WTC11 (cell line): ENCODE results near the gene LGR4.

Source experiments
- CREM ChIP-seq: sonication (generic); formaldehyde crosslinking; IDR thresholded peaks from 2 replicates; pipeline ENCODE4 v1.8.1; 2022; ENCODE audit warnings: mild to moderate bottlenecking, missing genetic modification reagents, moderate library complexity
- CTCF ChIP-seq: fragments of 200-600 bp; IDR thresholded peaks from 2 replicates; pipeline ENCODE4 v1.8.0; 2022; ENCODE audit warnings: antibody characterized with exemption
- ETV6 ChIP-seq: sonication (generic); formaldehyde crosslinking; IDR thresholded peaks from 2 replicates; pipeline ENCODE4 v1.8.1; 2022; ENCODE audit warnings: mild to moderate bottlenecking, missing genetic modification reagents
- FOXJ3 ChIP-seq: sonication (generic); formaldehyde crosslinking; IDR thresholded peaks from 2 replicates; pipeline ENCODE4 v1.9.0; 2021; ENCODE audit warnings: missing genetic modification reagents, mild to moderate bottlenecking, borderline replicate concordance
- NFYB ChIP-seq: sonication (generic); formaldehyde crosslinking; conservative IDR thresholded peaks from 2 replicates; pipeline ENCODE4 v1.8.0; 2022; ENCODE audit warnings: low read depth, missing genetic modification reagents
- RELA ChIP-seq: sonication (generic); formaldehyde crosslinking; IDR thresholded peaks from 2 replicates; pipeline ENCODE4 v1.8.1; 2022; ENCODE audit warnings: missing genetic modification reagents, mild to moderate bottlenecking, borderline replicate concordance
- RORB ChIP-seq: fragments of 250-450 bp; sonication (Bioruptor Pico); IDR thresholded peaks from 2 replicates; pipeline ENCODE4 v1.9.0; 2021; ENCODE audit warnings: mild to moderate bottlenecking

GRCh38 chr11:27495710-27496300, 23.2 kb upstream of the LGR4 start:
- TF ChIP-seq FOXJ3 (CRISPR knock-in tag) (no peak), CTCF (no peak), ETV6 (CRISPR knock-in tag) (no peak), RELA (CRISPR knock-in tag) (no peak), RORB (no peak), CREM (no peak), NFYB (CRISPR knock-in tag) (no peak)
